ENCODE results near the gene MARCHF3.
"Not testable (repeated sequence)": the region's sequence is repeated elsewhere in the genome, so short reads cannot be mapped to it uniquely, and the experiment has no call there.

The MARCHF3 gene

GRCh38 chr5:126845470-126846070, 184.8 kb downstream of the MARCHF3 start:
- not testable (repeated sequence) for DNase-seq

GRCh38 chr5:126843375-126843774, 187.0 kb downstream of the MARCHF3 start:
- not testable (repeated sequence) for DNase-seq

- not testable (repeated sequence) for DNase-seq
Observed at GRCh38 chr5:126839407-126839806, 191.0 kb downstream of the MARCHF3 start.

- no peak for DNase-seq
Observed at GRCh38 chr5:126837906-126838539, 192.3 kb downstream of the MARCHF3 start.

GRCh38 chr5:126837242-126837641, 193.1 kb downstream of the MARCHF3 start:
- DNase-seq, result no peak

GRCh38 chr5:126836778-126837177, 193.6 kb downstream of the MARCHF3 start:
- no peak for DNase-seq

- DNase-seq, result no peak
Observed at GRCh38 chr5:126831156-126831555, 199.2 kb downstream of the MARCHF3 start.

GRCh38 chr5:126830061-126830460, 200.3 kb downstream of the MARCHF3 start:
- no peak for DNase-seq

- DNase-seq, result no peak
Observed at GRCh38 chr5:126829098-126829497, 201.3 kb downstream of the MARCHF3 start.

GRCh38 chr5:126826619-126827215, 203.6 kb downstream of the MARCHF3 start:
- no peak for DNase-seq

GRCh38 chr5:126819253-126819652, 211.1 kb downstream of the MARCHF3 start:
- no peak for DNase-seq

GRCh38 chr5:126818736-126819135, 211.6 kb downstream of the MARCHF3 start:
- no peak for DNase-seq
